ENCODE measurements around the gene KCNJ1. TPM values are rescaled to one million over a fixed set of nuclear protein-coding genes. Genes with fewer than 3 reads are reported as not detected.

The KCNJ1 gene
- total and polyA plus RNA-seq, 2 donors (not counting 1 experiment from before 2014, with no cell fraction given) = not detected

- Histone ChIP-seq H4K20me1 (ENCODE audit: control insufficient read depth, extremely low read depth, insufficient read depth, low read length) (no peaks in the 10 kb centered on the region), H3K4me3 (replicated peaks in 1 of 4; ENCODE audit: control extremely low read depth in 1 of 4, insufficient read depth in 1 of 4, low read depth in 3 of 4, low read length in 4 of 4) (no peak overlapping the region), H3K4me1 (ENCODE audit: control insufficient read depth, extremely low read depth, insufficient read depth, low read length) (peaks cover 2% of the 10 kb centered on the region), H3K4me2 (ENCODE audit: extremely low read depth, insufficient read depth, low read length) (no peak overlapping the region), H3K9me3 (ENCODE audit: control insufficient read depth, insufficient read depth, low read depth, low read length) (no peaks in the 10 kb centered on the region), H3K36me3 (ENCODE audit: control insufficient read depth, insufficient read depth, low read length) (no peaks in the 10 kb centered on the region), H2AFZ (ENCODE audit: low read length) (no peak overlapping the region), H3K79me2 (ENCODE audit: control insufficient read depth, insufficient read depth, low read length) (no peaks in the 10 kb centered on the region), H3K9ac (ENCODE audit: insufficient read depth, low read length) (no peak overlapping the region), H3K27me3 (ENCODE audit: control insufficient read depth, insufficient read depth, low read length) (no peaks in the 10 kb centered on the region), H3K27ac (ENCODE audit: insufficient read depth, low read length) (no peak overlapping the region)
- peak in 1 of 2 donors; percentile 13 for DNase-seq (ENCODE audit: low read depth in 2 of 2)
- TF ChIP-seq CTCF (conservative IDR thresholded peaks at IDR 0.05 in 1 of 2, IDR thresholded peaks at IDR 0.05 in 1 of 2; ENCODE audit: low read depth in 1 of 2, low read length in 2 of 2) = no peak
These were observed 1.6 kb downstream of the KCNJ1 start for GRCh38 chr11:128865490-128865889.

GRCh38 chr11:128862908-128863660 lies 4.0 kb downstream of the KCNJ1 start:
- Histone ChIP-seq H3K4me2 (ENCODE audit: extremely low read depth, insufficient read depth, low read length) (no peak overlapping the region), H3K27ac (ENCODE audit: insufficient read depth, low read length) (no peak overlapping the region)

GRCh38 chr11:128862406-128862805 lies 4.7 kb downstream of the KCNJ1 start:
- H3K9ac ChIP-seq (ENCODE audit: insufficient read depth, low read length) = no peak overlapping the region
- H2AFZ ChIP-seq (ENCODE audit: low read length) = no peak overlapping the region
- no peak overlapping the region for H3K27ac ChIP-seq (ENCODE audit: insufficient read depth, low read length)
- peaks cover 2% of the 10 kb centered on the region for H3K4me1 ChIP-seq (ENCODE audit: control insufficient read depth, extremely low read depth, insufficient read depth, low read length)
- H3K27me3 ChIP-seq (ENCODE audit: control insufficient read depth, insufficient read depth, low read length) = peaks cover 2% of the 10 kb centered on the region
- no peaks in the 10 kb centered on the region for H3K36me3 ChIP-seq (ENCODE audit: control insufficient read depth, insufficient read depth, low read length)
- H3K4me2 ChIP-seq (ENCODE audit: extremely low read depth, insufficient read depth, low read length) = no peak overlapping the region
- no peak overlapping the region for H3K4me3 ChIP-seq (replicated peaks in 1 of 4; ENCODE audit: control extremely low read depth in 1 of 4, insufficient read depth in 1 of 4, low read depth in 3 of 4, low read length in 4 of 4)
- no peaks in the 10 kb centered on the region for H3K9me3 ChIP-seq (ENCODE audit: control insufficient read depth, insufficient read depth, low read depth, low read length)
- TF ChIP-seq EZH2 (IDR thresholded peaks at IDR 0.05; ENCODE audit: low read length, missing control alignments) = no peak
- TF ChIP-seq CTCF (conservative IDR thresholded peaks at IDR 0.05 in 1 of 2, IDR thresholded peaks at IDR 0.05 in 1 of 2; ENCODE audit: low read depth in 1 of 2, low read length in 2 of 2) = no peak
- DNase-seq (ENCODE audit: low read depth in 2 of 2) = no peak
- H4K20me1 ChIP-seq (ENCODE audit: control insufficient read depth, extremely low read depth, insufficient read depth, low read length) = no peaks in the 10 kb centered on the region
- no peaks in the 10 kb centered on the region for H3K79me2 ChIP-seq (ENCODE audit: control insufficient read depth, insufficient read depth, low read length)

More at GRCh38 chr11:128862908-128863660, 4.0 kb downstream of the KCNJ1 start:
- H3K36me3 ChIP-seq (ENCODE audit: control insufficient read depth, insufficient read depth, low read length) = no peaks in the 10 kb centered on the region
- no peak for TF ChIP-seq EZH2 (IDR thresholded peaks at IDR 0.05; ENCODE audit: low read length, missing control alignments)
- TF ChIP-seq CTCF (conservative IDR thresholded peaks at IDR 0.05 in 1 of 2, IDR thresholded peaks at IDR 0.05 in 1 of 2; ENCODE audit: low read depth in 1 of 2, low read length in 2 of 2) = no peak
- H3K79me2 ChIP-seq (ENCODE audit: control insufficient read depth, insufficient read depth, low read length) = no peaks in the 10 kb centered on the region
- no peaks in the 10 kb centered on the region for H3K9me3 ChIP-seq (ENCODE audit: control insufficient read depth, insufficient read depth, low read depth, low read length)
- H3K4me3 ChIP-seq (replicated peaks in 1 of 4; ENCODE audit: control extremely low read depth in 1 of 4, insufficient read depth in 1 of 4, low read depth in 3 of 4, low read length in 4 of 4) = no peak overlapping the region
- H4K20me1 ChIP-seq (ENCODE audit: control insufficient read depth, extremely low read depth, insufficient read depth, low read length) = no peaks in the 10 kb centered on the region
- peaks cover 2% of the 10 kb centered on the region for H3K27me3 ChIP-seq (ENCODE audit: control insufficient read depth, insufficient read depth, low read length)
- peaks cover 2% of the 10 kb centered on the region for H3K4me1 ChIP-seq (ENCODE audit: control insufficient read depth, extremely low read depth, insufficient read depth, low read length)
- peak; percentile 48 to 69 for DNase-seq (ENCODE audit: low read depth in 2 of 2)
- H3K9ac ChIP-seq (ENCODE audit: insufficient read depth, low read length) = no peak overlapping the region
- H2AFZ ChIP-seq (ENCODE audit: low read length) = no peak overlapping the region
